Measurements from ENCODE around the gene CDK17. TPM values are rescaled to one million over a fixed set of nuclear protein-coding genes. Genes with fewer than 3 reads are reported as not detected.

CDK17 gene
- total and polyA plus RNA-seq, 2 of the 8 experiments (the other 6 are each of a cell fraction or from before 2014, with no cell fraction given), result 5.8 to 20.0 TPM

DNA sequence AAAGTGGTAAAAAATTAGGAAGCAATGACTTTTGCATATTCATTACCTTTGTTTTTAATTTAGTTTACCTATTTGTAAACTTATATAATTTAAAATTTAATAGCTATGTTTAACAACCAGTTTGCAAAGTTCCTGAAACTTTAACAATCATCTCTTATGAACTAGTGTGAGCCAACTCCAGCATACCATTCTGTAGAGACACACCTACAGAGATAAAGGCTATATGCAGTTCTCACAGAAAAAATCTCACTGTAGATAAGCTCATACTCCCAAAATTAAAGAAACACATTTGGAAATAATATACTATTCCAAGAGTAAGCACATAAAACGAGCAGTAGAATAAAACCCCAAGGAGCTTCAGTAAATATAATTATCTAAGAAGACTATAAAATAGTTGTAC is 77.5 kb downstream of the CDK17 start:
- ChIA-PET POLR2A (ENCODE audit: partially characterized antibody) (no interaction called here), CTCF (ENCODE audit: partially characterized antibody) (no interaction called here)
- peaks cover 0 to 2% of the 10 kb centered on the region in 2 experiments; a peak in 1 of 4 replicates for H3K79me2 ChIP-seq (ENCODE audit: control insufficient read depth in 1 of 2, insufficient read depth in 2 of 2, low read length in 2 of 2)
- no peak overlapping the region for H2BK5ac ChIP-seq (ENCODE audit: low read depth, low read length)
- H3K4ac ChIP-seq (replicated peaks; ENCODE audit: insufficient read length, low read depth, low read length), result no peak overlapping the region
- H2BK15ac ChIP-seq (ENCODE audit: low read length), result no peak overlapping the region
- no peak overlapping the region for H3K23ac ChIP-seq (ENCODE audit: insufficient read length)
- H3K14ac ChIP-seq (ENCODE audit: insufficient read length), result no peak overlapping the region
- 84% methylated on average over 1 of the region's 1 CpG; no CpG with 5 or more reads in 1 of the 2 experiments for WGBS, 2 experiments (ENCODE audit: extremely low coverage in 1 of 2, insufficient coverage in 1 of 2, insufficient read length in 1 of 2, insufficient replicate concordance in 2 of 2, low coverage in 1 of 2, low lambda C conversion rate in 2 of 2, missing lambda C conversion rate in 1 of 2)
- no peak overlapping the region for H3K4me3 ChIP-seq (ENCODE audit: extremely low read depth in 1 of 4, insufficient read depth in 2 of 4, low read depth in 3 of 4, low read length in 4 of 4)
- H3K27ac ChIP-seq (ENCODE audit: low read depth, low read length), result no peak overlapping the region
- H2BK12ac ChIP-seq (ENCODE audit: low read depth, low read length), result no peak overlapping the region
- H3K27me3 ChIP-seq (replicated peaks in 1 of 4; ENCODE audit: control insufficient read depth in 3 of 4, extremely low read depth in 1 of 4, insufficient read depth in 3 of 4, low read length in 3 of 4), result no peaks in the 10 kb centered on the region
- no peak overlapping the region for H2BK120ac ChIP-seq (replicated peaks; ENCODE audit: low read depth, low read length)
- no peaks in the 10 kb centered on the region for H3K79me1 ChIP-seq (ENCODE audit: low read depth, low read length)
- H4K20me1 ChIP-seq (replicated peaks in 1 of 2; ENCODE audit: control insufficient read depth in 1 of 2, insufficient read depth in 2 of 2, low read length in 2 of 2), result no peaks in the 10 kb centered on the region
- H4K8ac ChIP-seq (ENCODE audit: extremely low read depth, insufficient read depth, low read length), result no peak overlapping the region
- peaks cover 0 to 5% (median 0%) of the 10 kb centered on the region in 4 experiments; a peak in 1 of 7 replicates for H3K4me1 ChIP-seq (replicated peaks in 1 of 4; ENCODE audit: control insufficient read depth in 3 of 4, insufficient read depth in 4 of 4, low read length in 3 of 4)
- H3K4me2 ChIP-seq (ENCODE audit: insufficient read depth in 1 of 2, low read depth in 2 of 2, low read length in 2 of 2), result no peak overlapping the region
- no peak for TF ChIP-seq EZH2 (IDR thresholded peaks at IDR 0.05; ENCODE audit: low read depth, low read length, severe bottlenecking)
- TF ChIP-seq RBBP5 (IDR thresholded peaks at IDR 0.05; ENCODE audit: borderline replicate concordance, low read depth, low read length), result no peak
- TF ChIP-seq BRCA1 (IDR thresholded peaks at IDR 0.05; ENCODE audit: low read depth, low read length), result no peak
- no peak for TF ChIP-seq GTF2F1 (IDR thresholded peaks at IDR 0.05; ENCODE audit: borderline replicate concordance, low read depth, low read length)
- no peak for TF ChIP-seq SP4 (IDR thresholded peaks at IDR 0.05; ENCODE audit: low read length)
- no peak for TF ChIP-seq POLR2A (IDR thresholded peaks at IDR 0.05; ENCODE audit: control extremely low read depth in 1 of 2, low read depth in 2 of 2, low read length in 2 of 2)
- DNase-seq (ENCODE audit: low read depth in 1 of 2, low spot score in 2 of 2) (no peak), FAIRE-seq (no peak)
- H3K18ac ChIP-seq (ENCODE audit: extremely low read depth, low read length), result no peak overlapping the region
- H3K9me3 ChIP-seq (ENCODE audit: insufficient read depth in 2 of 2, low read depth in 1 of 2, low read length in 1 of 2), result peaks cover 3% of the 10 kb centered on the region in 2 experiments; a peak in 1 of 4 replicates
- H4K5ac ChIP-seq (ENCODE audit: insufficient read length, low read depth, low read length), result no peak overlapping the region
- no peak overlapping the region for H4K91ac ChIP-seq (replicated peaks; ENCODE audit: insufficient read length, low read length)
- no peak overlapping the region for H2AK5ac ChIP-seq (ENCODE audit: low read depth, low read length)
- no peaks in the 10 kb centered on the region for H3K23me2 ChIP-seq (ENCODE audit: low read depth, low read length)
- H2AFZ ChIP-seq (ENCODE audit: low read length), result no peak overlapping the region
- no peak overlapping the region for H3K56ac ChIP-seq (replicated peaks; ENCODE audit: insufficient read length, low read depth, low read length)
- H2BK20ac ChIP-seq (ENCODE audit: low read length), result no peak overlapping the region
- H3K36me3 ChIP-seq (ENCODE audit: control insufficient read depth in 2 of 4, insufficient read depth in 4 of 4, low read length in 3 of 4), result peaks cover 0 to 16% (median 0%) of the 10 kb centered on the region in 4 experiments; a peak in 2 of 8 replicates
- no peak overlapping the region for H3K9ac ChIP-seq (replicated peaks in 1 of 4; ENCODE audit: extremely low read depth in 1 of 4, low read depth in 3 of 4, low read length in 3 of 4)
